HG02938 (cell line): ENCODE measurements around the gene IFNL2.
"Not testable (repeated sequence)": the region's sequence is repeated elsewhere in the genome, so short reads cannot be mapped to it uniquely, and the experiment has no call there.

Experiments used
- ATAC-seq: cut with Tn5 transposase; IDR thresholded peaks from one replicate; pipeline ENCODE4 v1.9.1; 2021; ENCODE audit warnings: mild to moderate bottlenecking, moderate library complexity; ENCODE audit not compliant: unreplicated experiment

Gene IFNL2

DNA sequence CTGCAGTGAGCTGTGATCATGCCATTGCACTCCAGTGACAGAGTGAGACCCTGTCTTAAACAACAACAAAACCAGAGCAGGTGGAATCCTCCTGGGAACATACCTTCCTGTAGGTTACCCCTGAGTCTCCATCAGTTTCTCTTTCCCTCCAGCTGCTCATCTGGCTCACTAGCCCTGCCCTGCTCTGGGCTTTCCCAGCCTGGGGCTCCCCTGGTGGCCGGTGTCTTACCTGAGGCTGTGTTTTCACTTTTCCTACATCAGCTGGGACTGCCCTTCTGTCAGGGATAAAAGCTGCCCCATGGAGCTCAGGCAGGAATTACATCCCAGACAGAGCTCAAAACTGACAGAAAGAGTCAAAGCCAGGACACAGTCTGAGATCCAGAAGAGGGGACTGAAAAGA, at the start of gene IFNL2:
TSS of gene IFNL2 (plus strand) at position 312 of the 400 bp plus-strand sequence. CDS start 173 bp downstream, outside the sequence.
- not testable (repeated sequence) for ATAC-seq

DNA sequence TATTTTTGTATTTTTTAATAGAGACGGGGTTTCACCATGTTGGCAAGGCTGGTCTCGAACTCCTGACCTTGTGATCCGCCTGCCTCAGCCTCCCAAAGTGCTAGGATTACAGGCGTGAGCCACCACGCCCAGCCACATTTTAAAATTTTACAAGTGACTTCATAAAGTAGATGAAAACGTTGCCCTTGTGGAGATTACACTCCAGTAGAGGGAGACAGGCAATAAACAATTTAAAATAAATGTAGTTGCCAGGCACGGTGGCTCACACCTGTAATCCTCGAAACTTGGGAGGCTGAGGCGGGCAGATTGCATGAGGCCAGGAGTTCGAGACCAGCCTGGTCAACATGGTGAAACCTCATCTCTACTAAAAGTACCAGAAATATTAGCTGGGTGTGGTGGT, 49.1 kb upstream of the IFNL2 start:
- ATAC-seq: not testable (repeated sequence)

GRCh38 chr19:39223703-39224279, 44.4 kb upstream of the IFNL2 start:
- no peak for ATAC-seq

DNA sequence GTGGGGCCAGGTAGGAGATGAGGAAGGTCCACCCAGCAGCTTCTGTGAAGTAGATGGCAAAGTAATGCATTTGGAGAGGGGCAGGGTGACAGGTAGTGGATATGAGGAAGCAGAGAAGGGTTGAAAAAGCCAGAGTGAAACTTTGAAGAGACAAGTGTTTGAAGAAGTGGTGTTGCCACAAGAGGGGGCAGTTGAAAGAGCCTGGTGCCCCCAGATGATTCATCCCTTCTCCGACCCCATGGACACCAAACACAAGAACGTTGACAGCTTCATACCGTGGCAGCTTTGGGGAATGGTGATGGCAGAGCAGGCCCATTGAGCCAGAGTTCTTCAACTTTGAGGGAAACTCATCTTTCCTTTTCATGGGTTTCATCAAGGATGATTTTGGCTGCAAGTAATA, 43.3 kb upstream of the IFNL2 start:
- no peak for ATAC-seq

DNA sequence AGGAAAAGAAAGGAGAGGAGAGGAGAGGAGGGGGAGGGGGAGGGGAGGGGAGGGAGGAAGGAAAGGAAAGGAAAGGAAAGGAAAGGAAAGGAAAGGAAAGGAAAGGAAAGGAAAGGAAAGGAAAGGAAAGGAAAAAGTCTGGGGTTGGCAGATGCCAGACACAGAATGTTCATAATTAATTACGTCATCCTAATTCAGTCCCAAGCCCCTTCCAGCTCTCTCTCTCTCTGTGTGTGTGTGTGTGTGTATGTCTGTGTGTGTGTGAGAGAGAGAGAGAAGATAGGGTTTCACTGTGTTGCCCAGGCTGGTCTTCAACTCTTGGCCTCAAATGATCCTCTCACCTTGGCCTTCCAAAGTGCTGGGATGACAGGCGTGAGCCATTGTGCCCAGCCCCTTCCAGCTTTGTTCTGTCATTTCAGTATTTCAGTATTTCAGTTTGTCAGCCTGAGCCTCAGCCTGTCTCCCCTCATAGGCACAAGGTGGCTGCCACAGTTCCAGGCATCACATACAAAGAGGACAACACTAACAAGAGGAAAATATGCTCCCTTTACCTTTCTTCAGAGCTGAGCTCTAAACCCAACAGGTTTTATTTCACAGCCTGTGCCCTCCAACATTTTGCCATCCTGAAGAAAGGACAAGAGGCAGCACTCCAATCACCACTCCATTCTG, 38.0 kb upstream of the IFNL2 start:
- no peak for ATAC-seq

- no peak for ATAC-seq
Observed at GRCh38 chr19:39232708-39233107, 35.5 kb upstream of the IFNL2 start.

DNA sequence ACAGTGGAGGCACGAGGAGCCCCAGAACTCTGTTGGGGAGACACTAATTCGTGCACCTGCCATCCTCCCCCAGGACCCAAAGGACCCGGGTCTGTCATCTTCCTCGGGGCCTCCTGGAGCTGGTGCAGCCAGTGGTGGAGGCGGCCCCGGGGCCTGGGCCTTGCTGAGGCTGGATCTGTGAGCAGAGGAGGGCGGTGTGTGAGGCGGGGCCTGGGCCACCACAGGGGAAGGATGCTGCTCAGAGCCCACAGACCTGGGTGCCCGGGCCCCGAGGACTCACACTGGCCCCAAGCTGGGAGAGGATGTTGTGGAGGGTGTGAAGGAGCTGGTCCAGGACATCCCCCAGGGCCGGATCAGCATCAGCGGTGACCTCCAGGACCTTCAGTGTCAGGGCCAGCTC, 31.7 kb upstream of the IFNL2 start:
- no peak for ATAC-seq

- ATAC-seq: no peak
Observed at GRCh38 chr19:39237200-39238184, 30.7 kb upstream of the IFNL2 start.

- ATAC-seq: no peak
Observed at GRCh38 chr19:39238209-39238608, 30.0 kb upstream of the IFNL2 start.

- no peak for ATAC-seq
Observed at GRCh38 chr19:39238944-39239343, 29.3 kb upstream of the IFNL2 start.

DNA sequence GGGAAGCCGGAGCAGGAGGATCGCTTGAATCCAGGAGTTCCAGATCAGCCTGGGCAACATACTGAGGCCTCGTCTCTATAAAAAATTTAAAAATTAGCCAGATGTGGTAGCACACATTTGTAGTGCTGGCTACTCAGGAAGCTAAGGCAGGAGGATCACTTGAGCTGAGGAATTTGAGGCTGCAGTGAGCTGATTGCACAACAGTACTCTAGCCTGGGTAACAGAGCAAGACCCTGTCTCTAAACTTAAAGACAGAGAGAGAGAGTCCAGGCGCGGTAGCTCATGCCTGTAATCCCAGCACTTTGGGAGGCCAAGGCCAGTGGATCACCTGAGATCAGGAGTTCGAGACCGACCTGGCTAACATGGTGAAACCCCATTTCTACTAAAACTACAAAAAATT, 27.8 kb upstream of the IFNL2 start:
- no peak for ATAC-seq

- ATAC-seq: not testable (repeated sequence)
Observed at GRCh38 chr19:39243741-39244140, 24.5 kb upstream of the IFNL2 start.

- not testable (repeated sequence) for ATAC-seq
Observed at GRCh38 chr19:39244410-39245100, 23.6 kb upstream of the IFNL2 start, which contains the start of gene IFNL3. IFNL3 (minus strand) TSS chr19:39245006; CDS start chr19:39244967, 39 bp downstream.

DNA sequence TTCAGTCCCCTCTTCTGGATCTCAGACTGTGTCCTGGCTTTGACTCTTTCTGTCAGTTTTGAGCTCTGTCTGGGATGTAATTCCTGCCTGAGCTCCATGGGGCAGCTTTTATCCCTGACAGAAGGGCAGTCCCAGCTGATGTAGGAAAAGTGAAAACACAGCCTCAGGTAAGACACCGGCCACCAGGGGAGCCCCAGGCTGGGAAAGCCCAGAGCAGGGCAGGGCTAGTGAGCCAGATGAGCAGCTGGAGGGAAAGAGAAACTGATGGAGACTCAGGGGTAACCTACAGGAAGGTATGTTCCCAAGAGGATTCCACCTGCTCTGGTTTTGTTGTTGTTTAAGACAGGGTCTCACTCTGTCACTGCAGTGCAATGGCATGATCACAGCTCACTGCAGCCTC, 23.0 kb upstream of the IFNL2 start:
- ATAC-seq: not testable (repeated sequence)

DNA sequence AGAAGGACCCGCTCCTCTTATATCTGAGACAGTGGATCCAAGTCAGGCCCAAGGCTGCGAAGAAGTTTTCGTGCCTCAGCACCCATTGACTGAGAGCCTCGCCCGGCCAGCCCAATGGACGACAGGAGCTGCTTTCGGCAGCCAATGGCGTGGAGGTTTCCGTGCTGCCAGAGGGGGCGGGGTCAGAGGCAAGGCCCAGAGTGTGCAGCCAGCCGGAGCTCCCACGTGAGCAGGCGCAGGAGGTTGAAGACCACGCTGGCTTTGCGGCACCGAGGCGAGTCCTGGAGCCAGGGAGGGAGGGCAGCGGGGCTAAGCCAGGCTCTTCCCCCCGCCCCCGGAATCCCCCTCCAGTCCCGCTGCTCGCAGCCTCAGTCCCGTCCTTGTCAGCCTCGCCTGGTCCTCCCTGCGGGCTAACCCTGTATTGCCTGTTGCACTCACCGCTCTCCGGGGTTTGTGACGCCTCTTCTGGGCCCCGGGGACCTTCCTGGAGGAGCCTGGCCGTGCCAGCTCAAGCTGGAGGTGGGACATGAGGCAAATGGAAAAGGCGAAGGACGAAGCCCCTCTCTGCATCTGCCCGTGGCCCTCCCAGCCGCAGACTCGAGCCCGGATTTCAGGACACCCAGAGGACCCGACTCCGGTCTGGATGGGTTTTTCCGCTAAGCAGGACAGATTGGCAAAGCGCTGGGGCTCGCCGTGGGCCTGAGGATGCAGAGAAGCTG, 21.1 kb upstream of the IFNL2 start:
- ATAC-seq: no peak

GRCh38 chr19:39247701-39248664, 20.2 kb upstream of the IFNL2 start:
- ATAC-seq: no peak

GRCh38 chr19:39248806-39249205, 19.4 kb upstream of the IFNL2 start, which contains the start of gene IFNL4:
IFNL4 (minus strand) TSS chr19:39248856.
- ATAC-seq: no peak

DNA sequence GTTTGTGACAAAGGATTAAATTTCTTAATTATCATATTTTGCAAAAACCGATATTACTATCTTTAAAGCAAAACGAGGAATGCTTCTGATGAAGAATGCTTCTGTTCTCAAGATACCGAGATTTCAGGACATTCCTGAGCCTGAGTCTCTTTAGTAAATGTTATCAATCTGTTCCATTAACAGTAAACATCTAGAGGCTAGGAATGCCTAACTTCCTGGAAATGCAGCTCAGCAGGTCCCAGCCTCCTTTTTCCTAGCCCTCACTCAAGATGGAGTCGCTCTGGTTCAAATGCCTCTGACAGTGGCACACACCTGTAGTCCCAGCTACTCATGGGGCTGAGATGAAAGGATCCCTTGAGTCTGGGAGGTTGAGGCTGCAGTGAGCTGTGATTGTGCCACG, 17.1 kb upstream of the IFNL2 start:
- no peak for ATAC-seq

DNA sequence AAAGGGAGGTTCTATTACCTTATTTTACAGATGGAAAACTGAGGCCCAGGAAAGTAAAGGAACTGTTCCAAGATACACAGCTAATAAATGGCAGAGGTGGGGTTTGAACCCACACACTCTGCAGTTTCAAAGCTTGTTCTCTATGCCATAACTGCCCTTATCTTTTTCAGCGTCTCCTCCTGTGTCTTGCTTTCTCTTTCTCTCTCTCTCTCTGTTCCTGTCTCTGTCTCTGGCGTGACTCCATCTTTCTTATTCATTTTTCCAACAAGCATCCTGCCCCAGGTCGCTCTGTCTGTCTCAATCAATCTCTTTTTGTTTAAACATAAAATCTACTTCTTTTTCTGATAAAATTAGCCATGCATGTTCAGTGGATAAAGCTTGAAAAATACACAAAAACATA, 16.4 kb upstream of the IFNL2 start:
- ATAC-seq: no peak
